ENCODE data around the gene TNFAIP1. TPM values are rescaled to one million over a fixed set of nuclear protein-coding genes. Genes with fewer than 3 reads are reported as not detected.

The TNFAIP1 gene
- total RNA-seq, 1 donor: 31.8 TPM

DNA sequence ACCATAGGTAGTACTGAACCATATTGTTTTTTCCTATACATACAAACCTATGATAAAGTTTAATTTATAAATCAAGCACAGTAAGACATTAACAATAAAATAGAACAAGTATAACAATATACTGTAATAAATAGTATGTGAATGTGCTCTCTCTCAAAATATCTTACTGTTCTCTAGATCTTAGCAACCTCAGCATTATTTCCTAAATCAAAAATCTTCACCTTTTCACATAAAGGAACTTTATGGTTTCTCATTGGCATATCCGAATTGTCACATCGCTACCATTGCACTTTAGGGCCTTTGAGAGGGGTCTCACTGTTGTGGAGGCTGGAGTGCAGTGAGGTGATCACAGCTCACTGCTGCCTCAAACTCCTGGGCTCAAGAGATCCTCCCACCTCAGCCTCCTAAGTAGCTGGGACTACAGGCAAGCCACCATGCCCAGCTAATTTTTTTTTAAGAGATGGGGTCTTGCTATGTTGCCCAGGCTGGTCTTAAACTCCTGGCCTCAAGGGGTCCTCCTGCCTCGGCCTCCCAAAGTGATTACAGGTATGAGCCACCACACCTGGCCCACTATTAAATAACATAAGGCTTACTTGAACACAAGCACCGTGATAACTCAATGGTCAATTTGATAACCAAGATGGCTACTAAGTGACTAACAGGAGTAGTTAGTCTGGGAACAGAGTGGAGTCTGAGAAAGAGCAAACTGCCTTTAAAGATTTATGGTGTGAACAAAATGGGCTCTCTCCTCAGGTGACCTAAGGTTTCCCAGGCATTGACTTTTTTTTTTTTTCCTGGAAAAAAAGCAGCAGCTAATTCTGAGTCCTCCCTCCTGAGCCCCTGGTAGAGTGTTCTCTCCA lies 19.5 kb upstream of the TNFAIP1 start:
- Histone ChIP-seq H3K79me2 (ENCODE audit: insufficient read depth, low read length) (peaks cover 12% of the 10 kb centered on the region), H3K4me2 (ENCODE audit: insufficient read depth, low read length) (no peak overlapping the region), H3K27me3 (ENCODE audit: insufficient read depth, low read length) (no peaks in the 10 kb centered on the region), H3K27ac (ENCODE audit: low read depth, low read length) (no peak overlapping the region), H4K20me1 (ENCODE audit: insufficient read depth, low read length) (no peaks in the 10 kb centered on the region), H3K4me1 (ENCODE audit: insufficient read depth, low read length) (peaks cover 23% of the 10 kb centered on the region), H3K9me3 (ENCODE audit: low read depth, low read length) (no peaks in the 10 kb centered on the region), H3K4me3 (ENCODE audit: insufficient read depth, low read length) (no peak overlapping the region), H3K36me3 (ENCODE audit: insufficient read depth, low read length) (no peaks in the 10 kb centered on the region), H2AFZ (ENCODE audit: low read length) (no peak overlapping the region)
- DNase-seq (ENCODE audit: insufficient read length, low spot score, missing footprints): no peak
- TF ChIP-seq CTCF (IDR thresholded peaks at IDR 0.05; ENCODE audit: extremely low read depth, low read depth, low read length): no peak

DNA sequence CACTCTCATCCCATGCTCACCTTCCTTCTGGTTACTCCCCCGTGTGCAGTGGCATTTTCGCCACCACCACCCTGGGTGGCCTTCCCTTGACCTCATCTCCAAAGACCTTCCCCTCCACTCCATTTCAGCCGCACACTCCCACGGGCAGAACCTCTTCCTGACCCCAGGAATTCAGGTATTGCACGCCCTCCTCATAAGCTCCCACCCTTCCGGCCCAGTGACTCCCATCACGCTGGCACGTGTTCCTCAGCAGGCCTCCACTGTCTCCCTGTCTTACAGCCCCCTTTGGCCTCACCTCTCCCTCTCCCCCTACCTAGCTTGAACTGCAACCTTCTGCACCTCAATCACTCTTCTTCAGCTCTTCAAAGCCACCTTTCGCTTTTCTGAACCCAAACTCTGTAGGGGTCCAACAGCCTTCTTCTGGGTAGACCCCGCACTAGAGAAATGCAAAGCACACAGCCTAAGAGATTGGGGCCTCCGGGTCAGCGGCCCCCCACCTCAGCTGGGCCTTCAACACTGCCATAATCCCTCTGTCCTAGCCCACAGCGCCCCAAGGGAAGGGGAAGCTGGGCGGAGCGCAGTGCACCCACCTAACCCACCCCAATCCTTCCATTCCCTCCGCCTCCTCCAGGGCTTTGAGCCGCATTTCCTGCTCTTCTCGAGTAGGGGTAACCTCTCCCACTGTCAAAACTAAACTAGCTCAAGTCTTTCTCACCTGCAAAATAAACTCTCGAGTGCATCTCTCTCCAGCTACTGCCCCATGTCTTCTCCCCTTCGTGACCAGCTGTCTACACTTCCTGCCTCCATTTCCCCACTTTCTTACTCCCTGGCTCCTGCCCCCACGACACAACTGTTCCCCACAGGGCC lies 18.2 kb upstream of the TNFAIP1 start:
- no peak for DNase-seq (ENCODE audit: insufficient read length, low spot score, missing footprints)
- no peak for TF ChIP-seq CTCF (IDR thresholded peaks at IDR 0.05; ENCODE audit: extremely low read depth, low read depth, low read length)
- peaks cover 16% of the 10 kb centered on the region for H3K79me2 ChIP-seq (ENCODE audit: insufficient read depth, low read length)
- H3K36me3 ChIP-seq (ENCODE audit: insufficient read depth, low read length): no peaks in the 10 kb centered on the region
- H3K27ac ChIP-seq (ENCODE audit: low read depth, low read length): no peak overlapping the region
- no peak overlapping the region for H3K4me2 ChIP-seq (ENCODE audit: insufficient read depth, low read length)
- H3K4me1 ChIP-seq (ENCODE audit: insufficient read depth, low read length): peaks cover 23% of the 10 kb centered on the region
- no peaks in the 10 kb centered on the region for H3K9me3 ChIP-seq (ENCODE audit: low read depth, low read length)
- H3K4me3 ChIP-seq (ENCODE audit: insufficient read depth, low read length): no peak overlapping the region
- H3K27me3 ChIP-seq (ENCODE audit: insufficient read depth, low read length): no peaks in the 10 kb centered on the region
- H2AFZ ChIP-seq (ENCODE audit: low read length): peak overlapping the region; percentile 96
- no peaks in the 10 kb centered on the region for H4K20me1 ChIP-seq (ENCODE audit: insufficient read depth, low read length)

GRCh38 chr17:28317966-28318758 lies 17.4 kb upstream of the TNFAIP1 start:
- Histone ChIP-seq H3K36me3 (ENCODE audit: insufficient read depth, low read length) (no peaks in the 10 kb centered on the region), H2AFZ (ENCODE audit: low read length) (peak overlapping the region; percentile 96), H3K4me3 (ENCODE audit: insufficient read depth, low read length) (peak overlapping the region; percentile 86), H3K79me2 (ENCODE audit: insufficient read depth, low read length) (peaks cover 16% of the 10 kb centered on the region), H3K27me3 (ENCODE audit: insufficient read depth, low read length) (no peaks in the 10 kb centered on the region), H3K9me3 (ENCODE audit: low read depth, low read length) (no peaks in the 10 kb centered on the region), H3K27ac (ENCODE audit: low read depth, low read length) (no peak overlapping the region), H4K20me1 (ENCODE audit: insufficient read depth, low read length) (no peaks in the 10 kb centered on the region), H3K4me2 (ENCODE audit: insufficient read depth, low read length) (peak overlapping the region; percentile 98), H3K4me1 (ENCODE audit: insufficient read depth, low read length) (peaks cover 23% of the 10 kb centered on the region)
- no peak for DNase-seq (ENCODE audit: insufficient read length, low spot score, missing footprints)
- TF ChIP-seq CTCF (IDR thresholded peaks at IDR 0.05; ENCODE audit: extremely low read depth, low read depth, low read length): no peak
